ENCODE results near the gene STX1A. TPM values are rescaled to one million over a fixed set of nuclear protein-coding genes. Genes with fewer than 3 reads are reported as not detected.

Gene STX1A
- total and polyA plus RNA-seq, 2 of the 4 experiments (the other 2 are of a cell fraction): 9.3 to 22.0 TPM

GRCh38 chr7:73678862-73679261, 40.6 kb downstream of the STX1A start:
- Histone ChIP-seq H2BK120ac (ENCODE audit: low read depth, low read length) (no peak overlapping the region), H3K4ac (ENCODE audit: low read depth, low read length) (no peak overlapping the region), H3K56ac (ENCODE audit: extremely low read depth, insufficient read depth, low read length) (no peak overlapping the region), H2BK20ac (ENCODE audit: low read depth, low read length) (no peak overlapping the region), H4K8ac (ENCODE audit: low read depth in 2 of 2, low read length in 2 of 2) (no peak overlapping the region), H2BK5ac (ENCODE audit: low read depth, low read length, poor library complexity, severe bottlenecking) (no peak overlapping the region), H3K9ac (ENCODE audit: low read depth, low read length) (no peak overlapping the region), H3K9me3 (ENCODE audit: control insufficient read depth, insufficient read depth, low read length) (no peaks in the 10 kb centered on the region), H4K91ac (ENCODE audit: insufficient read depth, low read depth, low read length) (no peak overlapping the region), H4K20me1 (ENCODE audit: insufficient read depth, low read length) (peaks cover 16% of the 10 kb centered on the region; the same call in 1 of the 2 replicates), H2AFZ (replicated peaks; ENCODE audit: low read length, poor library complexity) (no peak overlapping the region), H3K4me2 (ENCODE audit: low read depth, low read length) (no peak overlapping the region), H3K4me1 (ENCODE audit: control insufficient read depth, insufficient read depth, low read length) (peaks cover 13% of the 10 kb centered on the region), H2AK9ac (replicated peaks; ENCODE audit: low read depth, low read length, poor library complexity) (no peak overlapping the region), H4K5ac (ENCODE audit: low read depth, low read length) (no peak overlapping the region), H3K14ac (replicated peaks; ENCODE audit: low read depth, low read length) (no peak overlapping the region), H2BK15ac (ENCODE audit: low read depth, low read length) (no peak overlapping the region), H3K79me1 (ENCODE audit: low read depth in 1 of 2, low read length in 2 of 2) (peaks cover 40 to 58% of the 10 kb centered on the region in 2 experiments), H3K4me3 (ENCODE audit: insufficient read depth, low read depth, low read length) (no peak overlapping the region), H3K36me3 (ENCODE audit: control insufficient read depth, insufficient read depth, low read length) (peaks cover 9% of the 10 kb centered on the region), H3K27me3 (ENCODE audit: control insufficient read depth, insufficient read depth, low read length) (no peaks in the 10 kb centered on the region), H3K23ac (ENCODE audit: low read depth, low read length) (no peak overlapping the region), H3K9me1 (ENCODE audit: insufficient read depth, low read length) (peaks cover 7% of the 10 kb centered on the region; the same call in 1 of the 2 replicates), H2AK5ac (ENCODE audit: low read depth, low read length) (no peak overlapping the region), H3K18ac (ENCODE audit: low read depth, low read length) (no peak overlapping the region), H3K27ac (ENCODE audit: insufficient read depth, low read length) (no peak overlapping the region)
- dilution Hi-C loops (cut with HindIII; ENCODE audit: low sequenced_read_pairs, unreplicated experiment): no loop called here
- POLR2A ChIA-PET (ENCODE audit: unreplicated experiment): no interaction called here
- WGBS, 2 experiments (ENCODE audit: extremely low coverage in 2 of 2, insufficient read length in 1 of 2): 89% methylated on average over 3 of the region's 6 CpGs; no CpG with 5 or more reads in 1 of the 2 experiments
- no peak for ATAC-seq (ENCODE audit: low read depth)
- CTCF ChIA-PET: no interaction called here
- no peak for TF ChIP-seq SMC3 (IDR thresholded peaks at IDR 0.05; ENCODE audit: low read depth, low read length)
- no peak for TF ChIP-seq MXI1 (IDR thresholded peaks at IDR 0.05; ENCODE audit: borderline replicate concordance, low read depth, low read length)
- TF ChIP-seq CEBPB (IDR thresholded peaks at IDR 0.05; ENCODE audit: low read depth, low read length): no peak
- TF ChIP-seq CHD1 (IDR thresholded peaks at IDR 0.05; ENCODE audit: low read depth, low read length): no peak
- TF ChIP-seq ELK1 (IDR thresholded peaks at IDR 0.05; ENCODE audit: borderline replicate concordance, low read depth, low read length): no peak
- no peak for TF ChIP-seq MAZ (IDR thresholded peaks at IDR 0.05; ENCODE audit: borderline replicate concordance, low read depth, low read length)
- TF ChIP-seq, protein P1, sequence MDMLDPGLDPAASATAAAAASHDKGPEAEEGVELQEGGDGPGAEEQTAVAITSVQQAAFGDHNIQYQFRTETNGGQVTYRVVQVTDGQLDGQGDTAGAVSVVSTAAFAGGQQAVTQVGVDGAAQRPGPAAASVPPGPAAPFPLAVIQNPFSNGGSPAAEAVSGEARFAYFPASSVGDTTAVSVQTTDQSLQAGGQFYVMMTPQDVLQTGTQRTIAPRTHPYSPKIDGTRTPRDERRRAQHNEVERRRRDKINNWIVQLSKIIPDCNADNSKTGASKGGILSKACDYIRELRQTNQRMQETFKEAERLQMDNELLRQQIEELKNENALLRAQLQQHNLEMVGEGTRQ (IDR thresholded peaks at IDR 0.05; ENCODE audit: low read depth, low read length): no peak
- TF ChIP-seq POLR2A (IDR thresholded peaks at IDR 0.05; ENCODE audit: low read depth, low read length): no peak
- DNase-seq: no peak
- intact Hi-C loops (cut with micrococcal nuclease): no loop called here
- in situ Hi-C loops (cut with MboI; ENCODE audit: low sequenced_read_pairs): loop anchor here (5.0 kb wide), 1 partner anchor 72 kb away; no protein-coding TSS in a partner anchor
- BruUV-seq (replicated peaks): no TSS peak
